T-helper 1 cell treated with Interleukin-12 subunit alpha and Interleukin-12 subunit beta and Interleukin-4 antibody, amounts not matched to agents 30 ng/mL and 1 ng/mL, for 36 hours (primary cell): Measurements from ENCODE around the gene OR52E4. TPM values are rescaled to one million over a fixed set of nuclear protein-coding genes. Genes with fewer than 3 reads are reported as not detected.

ENCODE experiments used
- intact Hi-C: fragments of 100-400 bp; cut with micrococcal nuclease; formaldehyde crosslinking; loops from one replicate; pipeline ENCODE4 v1.15.1; 2024
- total RNA-seq: library from RNA; stranded (reverse); gene quantifications from 2 replicates; pipeline ENCODE4 v1.2.3, GENCODE V29; 2022

The OR52E4 gene
- total RNA-seq, 1 donor from 2014 or later: not detected

GRCh38 chr11:5928811-5929210 lies 48.4 kb downstream of the OR52E4 start:
- intact Hi-C loops: no loop called here

DNA sequence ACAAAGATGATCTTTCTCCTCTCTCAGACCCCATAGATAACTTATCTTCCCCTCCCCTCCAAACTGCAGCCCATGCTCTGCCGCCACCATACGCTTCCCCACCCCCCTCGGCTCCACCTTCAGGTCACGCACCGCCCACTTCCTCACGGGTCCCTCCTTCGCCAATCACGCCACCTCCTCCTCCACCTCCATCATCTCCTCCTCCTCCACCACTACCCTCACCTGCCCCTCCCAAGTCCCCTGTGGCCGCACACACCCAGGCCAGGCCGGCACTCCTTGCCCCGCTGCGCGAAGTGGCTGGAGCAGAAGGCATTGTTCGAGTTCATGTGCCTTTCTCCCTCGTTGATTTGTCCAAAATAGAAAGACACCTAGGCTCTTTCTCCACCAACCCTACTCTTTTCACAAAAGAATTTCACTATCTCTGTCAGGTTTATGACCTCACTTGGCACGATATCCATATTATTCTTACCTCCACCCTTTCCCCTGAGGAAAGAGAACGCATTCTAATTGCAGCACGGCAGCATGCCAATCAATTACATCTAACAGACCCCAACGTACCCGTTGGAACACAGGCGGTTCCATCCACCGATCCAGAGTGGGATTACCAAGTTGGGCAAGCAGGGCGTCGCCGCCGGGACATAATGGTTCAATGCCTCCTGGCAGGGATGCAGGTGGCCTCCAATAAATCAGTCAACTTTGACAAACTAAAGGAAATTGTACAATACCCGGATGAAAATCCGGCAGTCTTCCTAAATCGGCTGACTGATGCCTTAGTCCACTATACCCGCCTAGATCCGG lies 49.3 kb downstream of the OR52E4 start:
- intact Hi-C loops: no loop called here

- intact Hi-C loops: no loop called here
These were observed 50.2 kb downstream of the OR52E4 start for GRCh38 chr11:5930614-5931013.

DNA sequence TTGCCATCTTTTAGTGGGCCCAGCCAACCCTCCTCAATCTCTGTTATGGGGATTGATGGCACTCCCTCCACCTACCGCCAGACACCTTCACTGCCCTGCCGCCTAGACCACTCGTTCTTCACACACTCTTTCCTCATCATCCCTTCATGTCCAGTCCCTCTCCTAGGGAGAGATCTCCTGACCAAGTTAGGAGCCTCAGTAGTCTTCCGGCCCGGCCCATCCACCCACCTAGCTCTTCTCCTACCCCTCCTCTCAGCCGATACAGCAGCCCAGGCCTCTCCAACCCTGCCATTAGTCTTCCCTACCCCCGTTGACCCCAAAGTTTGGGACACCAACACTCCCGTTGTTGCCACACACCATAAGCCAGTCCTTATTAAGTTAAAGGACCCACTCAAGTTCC lies 50.6 kb downstream of the OR52E4 start:
- intact Hi-C loops: no loop called here

GRCh38 chr11:5932671-5933070 lies 52.2 kb downstream of the OR52E4 start:
- intact Hi-C loops: no loop called here

- intact Hi-C loops: no loop called here
These were observed 52.7 kb downstream of the OR52E4 start for GRCh38 chr11:5933116-5933515.

Other genes starting within 250 kb of the OR52E4 start
- gene TRIM5, start 195.6 kb upstream of the OR52E4 start, total RNA-seq: 22.1 and 24.0 TPM in 2 replicates
- gene TRIM22, start 190.8 kb upstream of the OR52E4 start, total RNA-seq: 280 and 282 TPM in 2 replicates
- 0.17 and 0.37 TPM in 2 replicates for gene OR56B1, start 144.2 kb upstream of the OR52E4 start, total RNA-seq
- gene OR52N4, start 126.4 kb upstream of the OR52E4 start, total RNA-seq: 1.1 and 1.9 TPM in 2 replicates
- gene OR52N5, start 97.3 kb upstream of the OR52E4 start, total RNA-seq: not detected in 2 replicates
- not detected in 2 replicates for gene OR52N1, start 89.4 kb upstream of the OR52E4 start, total RNA-seq
- not detected in 2 replicates for gene OR52N2, start 71.7 kb upstream of the OR52E4 start, total RNA-seq
- gene OR52E6, start 38.7 kb upstream of the OR52E4 start, total RNA-seq: not detected in 2 replicates
- not detected in 2 replicates for gene OR52E8, start 22.9 kb upstream of the OR52E4 start, total RNA-seq
- gene OR52E5, start 12.6 kb downstream of the OR52E4 start, total RNA-seq: not detected in 2 replicates
- not detected in 2 replicates for gene OR56A3, start 61.6 kb downstream of the OR52E4 start, total RNA-seq
- not detected in 2 replicates for gene OR56A5, start 87.9 kb downstream of the OR52E4 start, total RNA-seq
- gene OR52L1, start 106.4 kb downstream of the OR52E4 start, total RNA-seq: not detected in 2 replicates
- gene OR56A4, start 126.3 kb downstream of the OR52E4 start, total RNA-seq: not detected in 2 replicates
- gene OR56A1, start 150.1 kb downstream of the OR52E4 start, total RNA-seq: not detected in 2 replicates
- not detected in 2 replicates for gene OR56B4, start 227.1 kb downstream of the OR52E4 start, total RNA-seq